Activated CD8-positive, alpha-beta memory T cell treated with anti-CD3 and anti-CD28 coated beads, Interleukin-2, amount 10 ng/mL, durations not matched to agents 7 days and 5 days (primary cell): ENCODE results near the gene EEF1AKMT1. TPM values are rescaled to one million over a fixed set of nuclear protein-coding genes. Genes with fewer than 3 reads are reported as not detected.
A peak's percentile ranks its signal among the peaks of the same experiment; 100 is the strongest.

Experiments
- ATAC-seq: fragments of 150-1000 bp; cut with Tn5 transposase; one replicate; pipeline ENCODE4 v1.10.0; 2021; ENCODE audit warnings: moderate library complexity
- CTCF ChIA-PET: fragments of 350-600 bp; sonication (Branson Sonifier 250); formaldehyde crosslinking; loops from one replicate; lab custom pipeline; 2021; ENCODE audit warnings: antibody characterized with exemption; lab: Charles Lee
- DNase-seq: peaks from one replicate; pipeline ENCODE4 v3.0.0-alpha.2; 2020
- H3K27ac Mint-ChIP-seq: one replicate; pipeline ENCODE4 v1.8.0; 2021; ENCODE audit warnings: mild to moderate bottlenecking, mixed read lengths
- H3K27me3 Mint-ChIP-seq: one replicate; pipeline ENCODE4 v1.8.0; 2021; ENCODE audit warnings: mixed read lengths
- H3K36me3 Mint-ChIP-seq: one replicate; pipeline ENCODE4 v1.8.0; 2021; ENCODE audit warnings: mild to moderate bottlenecking, mixed read lengths
- H3K4me1 Mint-ChIP-seq: one replicate; pipeline ENCODE4 v1.8.0; 2021; ENCODE audit warnings: mixed read lengths
- H3K4me3 Mint-ChIP-seq: one replicate; pipeline ENCODE4 v1.8.0; 2021; ENCODE audit warnings: mild to moderate bottlenecking, moderate library complexity, mixed read lengths
- H3K9me3 Mint-ChIP-seq: one replicate; pipeline ENCODE4 v1.8.0; 2022; ENCODE audit warnings: low read depth, mixed read lengths
- total RNA-seq, 2 experiments: library from RNA; stranded (reverse); gene quantifications; one replicate each; pipeline ENCODE4 v1.2.3, GENCODE V29; 2021

The EEF1AKMT1 gene
- total RNA-seq, 2 experiments from 2014 or later = 7.5 to 10.6 TPM

- DNase-seq (no peak), ATAC-seq (peak; percentile 57)
- peaks cover 16% of the 10 kb centered on the region for H3K27me3 Mint-ChIP-seq
- H3K9me3 Mint-ChIP-seq = no peaks in the 10 kb centered on the region
- H3K4me1 Mint-ChIP-seq = peaks cover 4% of the 10 kb centered on the region
- H3K36me3 Mint-ChIP-seq = no peaks in the 10 kb centered on the region
- H3K27ac Mint-ChIP-seq = no peak overlapping the region
- CTCF ChIA-PET = interaction anchor here (0.9 to 1.5 kb wide), 2 partner anchors 107 to 203 kb away, joined by 3 to 4 read pairs; no protein-coding TSS in a partner anchor
- H3K4me3 Mint-ChIP-seq = peak overlapping the region; percentile 49
Observed at GRCh38 chr13:20721454-20722357, 52.1 kb downstream of the EEF1AKMT1 start.

DNA sequence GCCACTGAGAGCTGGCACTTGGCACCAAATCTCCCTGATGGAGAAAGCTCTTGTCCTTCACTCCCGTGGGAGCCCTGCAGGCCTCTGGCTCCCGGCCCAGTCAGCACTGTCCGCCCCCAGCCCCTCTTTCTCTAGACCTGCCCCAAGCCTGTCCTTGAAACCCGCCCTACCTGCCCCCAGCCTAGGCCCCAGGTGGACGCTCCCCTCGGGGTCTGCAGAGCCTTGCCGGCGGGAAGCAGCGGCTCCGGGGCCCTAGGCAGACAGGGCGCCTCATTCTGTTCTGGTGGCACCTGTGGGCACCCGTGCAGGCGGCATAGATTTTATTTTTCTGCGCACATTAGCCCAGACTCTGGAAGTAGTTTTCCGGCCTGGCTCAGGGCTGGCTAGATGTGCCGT is 52.7 kb downstream of the EEF1AKMT1 start:
- H3K4me3 Mint-ChIP-seq = no peak overlapping the region
- ATAC-seq (no peak), DNase-seq (no peak)
- H3K4me1 Mint-ChIP-seq = peaks cover 4% of the 10 kb centered on the region
- H3K9me3 Mint-ChIP-seq = no peaks in the 10 kb centered on the region
- H3K27ac Mint-ChIP-seq = no peak overlapping the region
- CTCF ChIA-PET = no interaction called here
- H3K36me3 Mint-ChIP-seq = no peaks in the 10 kb centered on the region
- peaks cover 16% of the 10 kb centered on the region for H3K27me3 Mint-ChIP-seq

GRCh38 chr13:20720499-20720898 is 53.3 kb downstream of the EEF1AKMT1 start:
- Mint-ChIP-seq H3K9me3 (no peaks in the 10 kb centered on the region), H3K27me3 (peaks cover 16% of the 10 kb centered on the region), H3K27ac (no peak overlapping the region), H3K4me1 (peaks cover 4% of the 10 kb centered on the region), H3K36me3 (no peaks in the 10 kb centered on the region), H3K4me3 (no peak overlapping the region)
- DNase-seq = no peak
- CTCF ChIA-PET = no interaction called here
- no peak for ATAC-seq

DNA sequence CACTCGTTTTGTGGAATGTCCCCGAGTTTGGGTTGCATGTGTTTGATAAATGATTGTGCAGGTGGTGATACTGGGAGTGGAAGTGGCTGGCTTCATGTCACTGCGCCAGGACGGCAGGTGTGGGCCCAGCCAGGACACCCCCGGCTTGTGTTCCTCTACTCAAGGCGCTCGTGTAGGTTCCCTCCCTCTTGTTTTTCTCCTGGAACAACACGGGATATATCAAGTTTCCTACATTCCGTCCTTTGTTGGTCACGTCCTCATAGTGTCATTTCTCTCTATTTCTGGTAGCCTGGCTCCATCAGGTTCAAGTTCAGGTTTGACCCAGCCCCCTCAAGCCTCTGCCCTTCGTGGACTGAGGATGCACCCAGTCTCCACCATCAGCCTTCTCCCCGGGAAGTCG is 54.0 kb downstream of the EEF1AKMT1 start:
- H3K4me3 Mint-ChIP-seq = no peak overlapping the region
- peaks cover 4% of the 10 kb centered on the region for H3K4me1 Mint-ChIP-seq
- H3K27ac Mint-ChIP-seq = no peak overlapping the region
- DNase-seq = no peak
- peaks cover 17% of the 10 kb centered on the region for H3K27me3 Mint-ChIP-seq
- no peak for ATAC-seq
- H3K36me3 Mint-ChIP-seq = no peaks in the 10 kb centered on the region
- CTCF ChIA-PET = no interaction called here
- H3K9me3 Mint-ChIP-seq = no peaks in the 10 kb centered on the region

GRCh38 chr13:20718958-20719566 is 54.7 kb downstream of the EEF1AKMT1 start:
- ATAC-seq = no peak
- DNase-seq = no peak
- H3K27ac Mint-ChIP-seq = no peak overlapping the region
- H3K9me3 Mint-ChIP-seq = no peaks in the 10 kb centered on the region
- CTCF ChIA-PET = no interaction called here
- H3K27me3 Mint-ChIP-seq = peaks cover 24% of the 10 kb centered on the region
- peaks cover 5% of the 10 kb centered on the region for H3K4me1 Mint-ChIP-seq
- no peaks in the 10 kb centered on the region for H3K36me3 Mint-ChIP-seq
- H3K4me3 Mint-ChIP-seq = no peak overlapping the region

DNA sequence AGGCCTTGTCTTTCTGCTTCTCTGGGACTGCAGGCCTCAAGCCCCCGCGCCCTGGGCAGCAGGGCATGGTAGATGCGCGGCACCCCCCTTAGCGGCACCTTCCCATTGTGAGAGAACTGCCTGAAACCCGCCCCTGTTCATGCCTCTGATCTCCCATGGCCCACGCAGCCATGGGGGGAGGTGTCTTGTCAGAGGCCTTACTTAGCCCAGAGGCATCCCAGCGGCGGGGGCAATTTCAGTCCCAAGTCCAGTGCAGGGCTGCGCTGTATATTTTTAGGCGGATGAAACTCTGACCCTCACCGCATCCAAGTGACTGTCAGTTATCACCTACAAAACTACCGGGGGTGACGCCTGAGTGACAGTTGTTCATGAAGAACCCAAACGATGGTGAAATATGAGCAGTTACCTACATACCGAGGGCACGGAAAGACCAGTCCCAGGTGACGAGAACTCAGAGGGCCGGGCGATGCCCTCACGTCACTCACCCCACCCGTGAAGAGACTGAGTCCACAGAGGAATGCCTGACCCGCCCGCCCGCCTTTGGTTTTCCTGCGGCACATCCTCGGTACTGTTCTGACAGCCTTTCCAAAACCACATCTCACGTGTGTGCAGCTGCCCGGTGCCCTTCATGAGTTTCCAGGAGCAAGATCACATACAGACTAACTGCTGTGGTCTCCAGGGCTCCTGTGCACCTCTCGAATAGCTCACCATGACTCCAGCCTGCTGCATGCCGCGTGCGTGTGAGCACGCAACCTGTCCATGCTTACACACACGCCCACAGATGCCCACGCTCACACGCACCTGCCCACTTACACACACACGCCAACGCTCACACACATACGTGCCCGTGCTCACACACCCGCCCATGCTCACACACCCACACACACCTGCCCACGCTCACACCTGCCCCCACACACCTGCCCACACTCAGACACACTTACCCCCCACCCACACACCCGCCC is 55.9 kb downstream of the EEF1AKMT1 start:
- Mint-ChIP-seq H3K4me1 (peaks cover 8% of the 10 kb centered on the region), H3K4me3 (no peak overlapping the region), H3K36me3 (no peaks in the 10 kb centered on the region), H3K9me3 (no peaks in the 10 kb centered on the region), H3K27ac (no peak overlapping the region), H3K27me3 (peaks cover 33% of the 10 kb centered on the region)
- CTCF ChIA-PET = interaction anchor here (1.5 to 1.8 kb wide), 2 partner anchors 15 to 207 kb away, joined by 4 to 6 read pairs; no protein-coding TSS in a partner anchor
- no peak for ATAC-seq
- DNase-seq = no peak

GRCh38 chr13:20716951-20717350 is 56.8 kb downstream of the EEF1AKMT1 start:
- H3K9me3 Mint-ChIP-seq = no peaks in the 10 kb centered on the region

GRCh38 chr13:20715330-20715712 is 58.4 kb downstream of the EEF1AKMT1 start:
- CTCF ChIA-PET = interaction anchor here (1.5 to 2.1 kb wide), 2 partner anchors 57 to 210 kb away, joined by 4 to 12 read pairs; no protein-coding TSS in a partner anchor
- Mint-ChIP-seq H3K4me1 (peaks cover 7% of the 10 kb centered on the region), H3K4me3 (no peak overlapping the region), H3K27me3 (peaks cover 21% of the 10 kb centered on the region), H3K36me3 (no peaks in the 10 kb centered on the region), H3K27ac (no peak overlapping the region), H3K9me3 (no peaks in the 10 kb centered on the region)
- ATAC-seq (no peak), DNase-seq (no peak)

More at GRCh38 chr13:20716951-20717350, 56.8 kb downstream of the EEF1AKMT1 start:
- Mint-ChIP-seq H3K27ac (no peak overlapping the region), H3K27me3 (peaks cover 26% of the 10 kb centered on the region), H3K4me1 (peaks cover 10% of the 10 kb centered on the region), H3K36me3 (no peaks in the 10 kb centered on the region), H3K4me3 (no peak overlapping the region)
- DNase-seq (no peak), ATAC-seq (no peak)
- CTCF ChIA-PET = interaction anchor here (0.9 to 1.8 kb wide), 3 partner anchors 14 to 208 kb away, joined by 3 to 6 read pairs (median 4); no protein-coding TSS in a partner anchor

DNA sequence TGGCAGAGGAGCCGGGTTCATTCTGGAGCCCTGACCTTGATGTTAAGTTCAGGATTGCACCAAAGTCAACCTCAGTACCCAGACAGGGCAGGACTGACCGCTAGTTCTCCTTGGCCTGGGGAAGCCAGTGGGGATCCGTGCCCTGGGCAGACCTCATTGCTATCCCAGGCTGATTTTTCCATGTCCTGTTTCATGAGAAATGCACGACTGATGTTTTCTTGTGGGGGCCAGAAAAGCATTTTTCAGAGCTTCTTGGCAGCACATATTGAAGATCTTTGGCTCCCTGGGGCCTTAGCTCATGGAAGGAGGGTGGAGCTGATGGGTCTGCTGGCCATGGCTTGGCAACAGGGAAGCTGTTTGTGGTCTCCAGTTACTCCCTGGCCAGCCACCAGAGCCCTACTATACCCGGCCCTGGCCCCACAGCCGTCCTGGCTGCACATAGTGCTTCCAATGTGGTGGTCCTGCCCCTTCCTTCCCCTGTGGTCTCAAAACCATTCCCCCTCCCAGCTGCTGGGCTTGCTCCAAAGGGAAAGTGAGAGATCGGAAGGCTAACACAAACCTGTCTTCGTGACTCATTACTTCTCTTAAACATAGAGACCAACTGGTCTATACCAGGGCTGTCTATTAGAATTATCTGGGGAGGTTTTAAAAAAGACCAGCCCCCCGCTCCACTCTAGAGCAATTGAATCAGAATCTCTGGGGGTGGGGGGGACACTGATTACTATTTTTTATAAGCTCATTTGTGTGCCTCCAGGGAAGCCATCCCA is 59.0 kb downstream of the EEF1AKMT1 start:
- CTCF ChIA-PET = interaction anchor here (0.9 to 2.1 kb wide), 3 partner anchors 9 to 210 kb away, joined by 3 to 12 read pairs (median 4); no protein-coding TSS in a partner anchor
- DNase-seq (no peak), ATAC-seq (no peak)
- Mint-ChIP-seq H3K27ac (no peak overlapping the region), H3K36me3 (no peaks in the 10 kb centered on the region), H3K4me1 (peaks cover 7% of the 10 kb centered on the region), H3K4me3 (no peak overlapping the region), H3K27me3 (peaks cover 21% of the 10 kb centered on the region), H3K9me3 (no peaks in the 10 kb centered on the region)

- Mint-ChIP-seq H3K4me1 (peaks cover 7% of the 10 kb centered on the region), H3K36me3 (no peaks in the 10 kb centered on the region), H3K27ac (no peak overlapping the region), H3K27me3 (peaks cover 21% of the 10 kb centered on the region), H3K9me3 (no peaks in the 10 kb centered on the region), H3K4me3 (no peak overlapping the region)
- DNase-seq (no peak), ATAC-seq (no peak)
- CTCF ChIA-PET = interaction anchor here (0.9 to 2.1 kb wide), 3 partner anchors 9 to 211 kb away, joined by 3 to 12 read pairs (median 9); no protein-coding TSS in a partner anchor
Observed at GRCh38 chr13:20714161-20714560, 59.6 kb downstream of the EEF1AKMT1 start.

GRCh38 chr13:20713751-20714150 is 60.0 kb downstream of the EEF1AKMT1 start:
- ATAC-seq = no peak
- peaks cover 21% of the 10 kb centered on the region for H3K27me3 Mint-ChIP-seq
- CTCF ChIA-PET = interaction anchor here (0.7 to 2.1 kb wide), 6 partner anchors 10 to 211 kb away, joined by 3 to 12 read pairs (median 4); no protein-coding TSS in a partner anchor
- H3K36me3 Mint-ChIP-seq = no peaks in the 10 kb centered on the region
- no peaks in the 10 kb centered on the region for H3K9me3 Mint-ChIP-seq
- no peak overlapping the region for H3K27ac Mint-ChIP-seq
- peaks cover 7% of the 10 kb centered on the region for H3K4me1 Mint-ChIP-seq
- no peak for DNase-seq
- H3K4me3 Mint-ChIP-seq = no peak overlapping the region

DNA sequence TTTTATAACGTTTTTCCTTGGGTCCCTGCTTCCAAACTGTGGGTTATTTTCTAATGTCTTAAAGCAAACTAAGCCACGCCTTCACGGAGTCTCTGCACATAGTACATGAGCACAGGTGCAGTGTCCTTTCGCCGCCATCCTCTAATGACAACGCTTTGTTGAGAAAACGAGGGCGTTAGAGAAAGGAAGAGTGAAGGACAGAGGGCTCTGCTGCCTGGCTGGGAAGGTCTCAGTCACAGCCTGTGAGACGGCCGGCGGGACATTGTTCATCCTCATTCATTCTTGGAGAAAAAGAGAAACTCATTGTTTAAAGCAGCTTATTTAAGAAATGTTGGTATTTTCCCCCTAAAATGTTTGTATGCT is 60.8 kb downstream of the EEF1AKMT1 start:
- no peaks in the 10 kb centered on the region for H3K9me3 Mint-ChIP-seq
- H3K27ac Mint-ChIP-seq = no peak overlapping the region
- peaks cover 21% of the 10 kb centered on the region for H3K27me3 Mint-ChIP-seq
- DNase-seq (no peak), ATAC-seq (no peak)
- no peaks in the 10 kb centered on the region for H3K36me3 Mint-ChIP-seq
- peaks cover 7% of the 10 kb centered on the region for H3K4me1 Mint-ChIP-seq
- CTCF ChIA-PET = interaction anchor here (0.7 to 1.7 kb wide), 5 partner anchors 10 to 116 kb away, joined by 3 to 9 read pairs (median 3); no protein-coding TSS in a partner anchor
- H3K4me3 Mint-ChIP-seq = no peak overlapping the region
